SK-N-SH treated with all-trans-retinoic acid at 6 μM for 48 hours (cell line): ENCODE results near the gene HSD17B8.

Source experiments
- ATAC-seq: fragments of 200-7000 bp; cut with Tn5 transposase; 3 replicates; pipeline ENCODE4 v1.9.1; 2020; ENCODE audit warnings: mild to moderate bottlenecking, moderate library complexity
- ARNTL ChIP-seq: fragments of 450-650 bp; formaldehyde crosslinking; IDR thresholded peaks from 2 replicates; pipeline ENCODE4 v1.5.0; 2020; ENCODE audit warnings: low read depth, mild to moderate bottlenecking, moderate library complexity, borderline replicate concordance
- CSDC2 ChIP-seq: fragments of 250-450 bp; sonication (Bioruptor Pico); IDR thresholded peaks from 2 replicates; pipeline ENCODE4 v1.5.0; 2020; ENCODE audit warnings: mild to moderate bottlenecking, moderate library complexity
- CSRNP3 ChIP-seq: fragments of 250-450 bp; sonication (Bioruptor Pico); IDR thresholded peaks from 2 replicates; pipeline ENCODE4 v1.5.1; 2021; ENCODE audit warnings: mild to moderate bottlenecking, moderate library complexity
- ESRRG ChIP-seq: fragments of 250-450 bp; sonication (Bioruptor Pico); IDR thresholded peaks from 2 replicates; pipeline ENCODE4 v1.6.1; 2021; ENCODE audit warnings: mild to moderate bottlenecking
- GLIS3 ChIP-seq: fragments of 250-450 bp; sonication (Bioruptor Pico); IDR thresholded peaks from 2 replicates; pipeline ENCODE4 v1.5.0; 2020; ENCODE audit warnings: mild to moderate bottlenecking, moderate library complexity
- ISL1 ChIP-seq: fragments of 250-450 bp; sonication (Bioruptor Pico); IDR thresholded peaks from 2 replicates; pipeline ENCODE4 v2.1.2; 2022; ENCODE audit warnings: mild to moderate bottlenecking, moderate library complexity
- PATZ1 ChIP-seq: fragments of 250-450 bp; sonication (Bioruptor Pico); IDR thresholded peaks from 2 replicates; pipeline ENCODE4 v1.8.0; 2020; ENCODE audit warnings: mild to moderate bottlenecking, moderate library complexity, borderline replicate concordance
- POU6F1 ChIP-seq: fragments of 250-450 bp; sonication (Bioruptor Pico); IDR thresholded peaks from 2 replicates; pipeline ENCODE4 v1.8.0; 2021; ENCODE audit warnings: low read depth, mild to moderate bottlenecking, moderate library complexity, borderline replicate concordance
- PPARA ChIP-seq: fragments of 250-450 bp; sonication (Bioruptor Pico); IDR thresholded peaks from 2 replicates; pipeline ENCODE4 v1.5.0; 2020; ENCODE audit warnings: mild to moderate bottlenecking, borderline replicate concordance
- RARB ChIP-seq: fragments of 250-450 bp; sonication (Bioruptor Pico); IDR thresholded peaks from 2 replicates; pipeline ENCODE4 v1.8.0; 2021; ENCODE audit warnings: mild to moderate bottlenecking, moderate library complexity
- SNAI2 ChIP-seq: fragments of 250-450 bp; sonication (Bioruptor Pico); IDR thresholded peaks from 2 replicates; pipeline ENCODE4 v1.5.0; 2020; ENCODE audit warnings: mild to moderate bottlenecking, moderate library complexity
- TCF4 ChIP-seq: fragments of 250-450 bp; sonication (Bioruptor Pico); IDR thresholded peaks from 2 replicates; pipeline ENCODE4 v1.8.0; 2021; ENCODE audit warnings: mild to moderate bottlenecking, moderate library complexity, borderline replicate concordance
- TOX ChIP-seq: fragments of 250-450 bp; sonication (Bioruptor Pico); IDR thresholded peaks from 2 replicates; pipeline ENCODE4 v1.8.0; 2021; ENCODE audit warnings: mild to moderate bottlenecking, moderate library complexity, borderline replicate concordance
- TSHZ2 ChIP-seq: fragments of 250-450 bp; sonication (Bioruptor Pico); IDR thresholded peaks from 2 replicates; pipeline ENCODE4 v1.5.0; 2020; ENCODE audit warnings: mild to moderate bottlenecking, moderate library complexity
- ZC3H10 ChIP-seq: fragments of 250-450 bp; sonication (Bioruptor Pico); IDR thresholded peaks from 2 replicates; pipeline ENCODE4 v1.5.1; 2021; ENCODE audit warnings: mild to moderate bottlenecking, moderate library complexity
- ZFP30 ChIP-seq: fragments of 450-650 bp; formaldehyde crosslinking; IDR thresholded peaks from 2 replicates; pipeline ENCODE4 v1.5.0; 2022; ENCODE audit warnings: mild to moderate bottlenecking, moderate library complexity
- ZNF565 ChIP-seq: fragments of 450-650 bp; formaldehyde crosslinking; conservative IDR thresholded peaks from 2 replicates; pipeline ENCODE4 v1.5.0; 2020; ENCODE audit warnings: low read depth, mild to moderate bottlenecking, moderate library complexity
- ZNF70 ChIP-seq: fragments of 450-650 bp; formaldehyde crosslinking; IDR thresholded peaks from 2 replicates; pipeline ENCODE4 v1.5.0; 2020; ENCODE audit warnings: mild to moderate bottlenecking, moderate library complexity
- ZNF8 ChIP-seq: fragments of 450-650 bp; formaldehyde crosslinking; IDR thresholded peaks from 2 replicates; pipeline ENCODE4 v1.5.0; 2020; ENCODE audit warnings: mild to moderate bottlenecking, moderate library complexity

HSD17B8 gene

GRCh38 chr6:33202799-33203198 is 1.7 kb upstream of the HSD17B8 start:
- no peak for TF ChIP-seq ARNTL
- TF ChIP-seq RARB (CRISPR knock-in tag): no peak
- no peak for TF ChIP-seq TOX (CRISPR knock-in tag)
- TF ChIP-seq GLIS3: no peak
- no peak for ATAC-seq

GRCh38 chr6:33203443-33204164 is 851 bp upstream of the HSD17B8 start:
- no peak for ATAC-seq
- TF ChIP-seq POU6F1 (no peak), CSDC2 (no peak), SNAI2 (CRISPR knock-in tag) (no peak), CSRNP3 (no peak), ZNF8 (CRISPR knock-in tag) (no peak), ZFP30 (CRISPR knock-in tag) (no peak), ESRRG (CRISPR knock-in tag) (no peak), GLIS3 (no peak), TCF4 (CRISPR knock-in tag) (no peak), ISL1 (CRISPR knock-in tag) (no peak), PPARA (CRISPR knock-in tag) (no peak), ZNF565 (CRISPR knock-in tag) (no peak), TOX (CRISPR knock-in tag) (no peak), ARNTL (no peak)
- TF ChIP-seq, all 23 proteins: peak for 0

- no peak for TF ChIP-seq ZNF8 (CRISPR knock-in tag)
- no peak for TF ChIP-seq ZFP30 (CRISPR knock-in tag)
- TF ChIP-seq CSRNP3: no peak
- no peak for TF ChIP-seq ARNTL
- TF ChIP-seq PPARA (CRISPR knock-in tag): no peak
- no peak for TF ChIP-seq TOX (CRISPR knock-in tag)
- TF ChIP-seq POU6F1: no peak
- TF ChIP-seq ISL1 (CRISPR knock-in tag): no peak
- no peak for TF ChIP-seq TSHZ2
- no peak for TF ChIP-seq TCF4 (CRISPR knock-in tag)
- no peak for TF ChIP-seq ZNF565 (CRISPR knock-in tag)
- no peak for TF ChIP-seq ZNF70 (CRISPR knock-in tag)
- TF ChIP-seq ZC3H10: no peak
- no peak for TF ChIP-seq PATZ1 (CRISPR knock-in tag)
- no peak for TF ChIP-seq GLIS3
- TF ChIP-seq CSDC2: no peak
- no peak for TF ChIP-seq SNAI2 (CRISPR knock-in tag)
- ATAC-seq: no peak
These were observed 365 bp upstream of the HSD17B8 start for GRCh38 chr6:33204165-33204414.
